GM20431 (cell line): Measurements from ENCODE around the gene TSPAN15.

Experiments used
- in situ Hi-C: fragments of 300-500 bp; cut with MseI, MboI; formaldehyde crosslinking; loops from one replicate; pipeline ENCODE4 v1.15.0; 2020; ENCODE audit warnings: low sequenced_read_pairs; ENCODE audit not compliant: unreplicated experiment

The TSPAN15 gene

DNA sequence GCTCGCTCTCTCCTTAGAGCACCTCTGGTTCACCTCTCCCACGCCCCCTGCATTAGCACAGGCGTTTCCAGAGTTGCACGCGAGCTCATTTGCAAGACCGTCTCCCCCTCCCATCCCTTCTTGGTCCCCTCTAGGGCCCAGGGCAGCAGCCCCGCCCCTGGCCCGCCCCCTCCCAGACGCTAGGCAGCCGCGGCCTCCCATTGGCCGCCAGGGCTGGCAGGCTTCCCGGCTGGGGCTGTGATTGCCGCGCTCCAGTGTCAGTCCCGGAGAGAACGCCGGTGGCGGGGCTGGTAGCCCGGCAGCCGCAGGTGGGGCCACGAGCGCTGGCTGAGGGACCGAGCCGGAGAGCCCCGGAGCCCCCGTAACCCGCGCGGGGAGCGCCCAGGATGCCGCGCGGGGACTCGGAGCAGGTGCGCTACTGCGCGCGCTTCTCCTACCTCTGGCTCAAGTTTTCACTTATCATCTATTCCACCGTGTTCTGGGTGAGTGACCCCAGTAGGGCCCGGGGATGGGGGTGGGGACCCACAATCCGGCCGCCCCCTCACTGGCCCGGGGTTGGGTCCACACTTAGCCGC is at the start of gene TSPAN15:
Gene TSPAN15 (plus strand): TSS at position 257 of the 575 bp plus-strand sequence. CDS start 130 bp downstream, at position 387.
- in situ Hi-C loops: no loop called here

DNA sequence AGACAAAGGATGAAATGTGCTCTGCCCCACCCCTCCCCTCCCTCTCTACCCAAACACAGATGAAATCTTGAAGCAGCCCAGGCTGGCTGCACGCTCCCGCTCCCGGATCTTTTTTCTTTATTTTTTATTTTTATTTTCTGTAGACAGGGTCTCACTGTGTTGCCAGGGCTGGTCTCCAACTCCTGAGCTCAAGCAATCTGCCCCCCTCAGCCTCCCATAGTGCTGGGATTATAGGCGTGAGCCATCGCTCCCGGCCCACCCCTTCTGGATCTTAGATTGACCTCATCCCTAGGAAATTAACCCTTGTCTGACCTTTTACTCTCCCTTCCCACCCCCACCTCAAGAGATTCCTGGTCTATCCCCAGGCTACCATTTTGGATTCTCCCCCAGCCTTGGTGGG is 48.9 kb upstream of the TSPAN15 start:
- in situ Hi-C loops: no loop called here

DNA sequence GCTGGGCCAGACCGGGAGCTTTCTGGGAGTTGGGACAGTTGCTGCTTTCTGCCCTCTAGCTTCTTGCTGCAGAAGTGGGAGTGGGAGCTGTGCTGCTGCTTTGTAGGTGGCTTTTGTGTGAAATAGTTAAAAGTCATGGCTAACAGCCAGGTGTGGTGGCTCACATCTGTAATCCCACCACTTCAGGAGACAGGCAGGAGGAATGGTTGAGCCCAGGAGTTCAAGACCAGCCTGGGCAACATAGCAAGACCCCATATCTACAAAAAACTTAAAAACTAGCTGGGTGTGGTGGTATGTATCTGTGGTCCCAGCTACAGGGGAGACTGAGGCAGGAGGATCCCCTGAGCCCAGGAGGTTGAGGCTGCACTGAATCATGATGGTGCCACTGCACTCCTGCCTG is 48.2 kb upstream of the TSPAN15 start:
- in situ Hi-C loops: no loop called here

DNA sequence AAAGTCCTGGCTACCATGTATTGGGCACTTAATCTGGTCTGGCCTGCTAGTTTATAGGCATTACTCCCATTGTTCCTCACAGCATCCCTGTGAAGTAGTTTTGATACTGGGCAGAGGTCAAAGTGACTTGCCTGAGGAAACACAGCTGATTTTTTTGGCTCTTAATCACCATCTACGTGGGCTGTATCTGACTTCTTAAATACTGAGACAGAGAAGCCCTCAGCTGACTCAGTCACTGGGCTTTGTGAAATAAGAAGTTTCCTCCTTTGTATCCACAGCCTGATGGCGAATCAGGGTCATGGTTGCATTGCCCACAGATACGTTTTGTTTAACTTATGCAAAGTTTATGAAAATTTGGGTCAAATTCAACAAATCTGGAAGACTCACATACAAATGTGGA is 47.7 kb upstream of the TSPAN15 start:
- in situ Hi-C loops: no loop called here

DNA sequence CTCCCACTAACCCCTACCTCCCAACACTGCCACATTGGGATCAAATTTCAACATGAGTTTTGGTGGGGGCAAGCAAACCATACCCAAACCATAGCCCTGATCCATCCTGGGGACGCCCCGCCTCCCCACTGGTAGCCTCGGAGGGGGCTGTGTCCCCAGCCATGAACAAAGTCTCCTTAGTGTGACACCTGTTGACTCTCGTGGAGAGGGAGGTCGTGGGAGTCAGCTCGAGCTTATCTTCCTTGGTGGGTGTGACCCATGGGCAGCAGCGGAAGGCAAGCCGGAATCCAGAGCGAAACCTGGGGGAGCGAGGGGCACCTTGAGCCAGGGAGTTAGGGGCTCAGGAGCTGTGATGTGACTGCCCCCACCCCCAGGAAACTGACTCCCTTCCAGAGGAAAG is 46.5 kb upstream of the TSPAN15 start:
- in situ Hi-C loops: no loop called here

DNA sequence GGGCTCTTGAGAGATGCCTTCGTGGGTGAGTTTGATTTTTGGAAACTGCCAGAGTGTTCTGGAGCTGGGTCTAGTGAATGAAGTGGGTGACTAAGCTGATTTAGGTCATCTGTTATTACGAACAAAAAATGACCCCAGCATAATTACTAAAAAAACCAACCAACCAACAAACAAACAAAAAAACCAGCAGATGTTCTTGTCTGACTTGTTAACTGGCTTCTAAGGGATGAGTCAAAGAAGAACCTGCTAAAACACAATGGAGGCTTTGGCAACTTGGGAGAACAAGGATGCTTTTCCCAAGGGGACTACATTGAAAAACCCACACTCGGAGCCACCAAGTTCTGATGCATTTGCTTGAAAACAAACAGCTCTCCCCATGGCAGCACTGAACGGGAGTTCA is 46.0 kb upstream of the TSPAN15 start:
- in situ Hi-C loops: no loop called here

DNA sequence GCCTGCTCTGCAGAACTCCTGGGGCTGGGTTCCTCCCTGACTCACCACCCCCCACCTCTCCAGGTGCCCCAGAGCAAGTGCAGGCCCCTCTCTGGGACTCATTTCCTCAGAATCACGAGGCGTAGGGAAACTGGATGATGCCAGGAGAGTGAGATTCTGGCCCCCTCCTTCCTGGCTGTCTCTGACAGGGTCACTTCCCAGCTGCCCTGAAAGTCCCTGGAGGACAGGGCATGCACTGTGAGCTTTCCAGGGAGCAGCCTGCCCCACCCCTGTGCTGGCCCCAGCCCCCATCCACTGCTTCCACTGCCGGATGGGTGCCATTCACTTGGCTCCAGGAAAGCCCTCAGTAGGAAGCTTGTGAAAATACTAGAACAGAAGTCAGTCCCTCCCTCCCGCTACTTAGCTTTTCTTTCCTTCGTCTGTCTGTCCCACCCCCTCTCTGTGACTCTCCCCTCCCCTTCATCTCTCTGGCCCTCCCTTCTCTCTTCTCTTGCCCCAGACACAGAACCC is 44.9 kb upstream of the TSPAN15 start:
- in situ Hi-C loops: no loop called here

DNA sequence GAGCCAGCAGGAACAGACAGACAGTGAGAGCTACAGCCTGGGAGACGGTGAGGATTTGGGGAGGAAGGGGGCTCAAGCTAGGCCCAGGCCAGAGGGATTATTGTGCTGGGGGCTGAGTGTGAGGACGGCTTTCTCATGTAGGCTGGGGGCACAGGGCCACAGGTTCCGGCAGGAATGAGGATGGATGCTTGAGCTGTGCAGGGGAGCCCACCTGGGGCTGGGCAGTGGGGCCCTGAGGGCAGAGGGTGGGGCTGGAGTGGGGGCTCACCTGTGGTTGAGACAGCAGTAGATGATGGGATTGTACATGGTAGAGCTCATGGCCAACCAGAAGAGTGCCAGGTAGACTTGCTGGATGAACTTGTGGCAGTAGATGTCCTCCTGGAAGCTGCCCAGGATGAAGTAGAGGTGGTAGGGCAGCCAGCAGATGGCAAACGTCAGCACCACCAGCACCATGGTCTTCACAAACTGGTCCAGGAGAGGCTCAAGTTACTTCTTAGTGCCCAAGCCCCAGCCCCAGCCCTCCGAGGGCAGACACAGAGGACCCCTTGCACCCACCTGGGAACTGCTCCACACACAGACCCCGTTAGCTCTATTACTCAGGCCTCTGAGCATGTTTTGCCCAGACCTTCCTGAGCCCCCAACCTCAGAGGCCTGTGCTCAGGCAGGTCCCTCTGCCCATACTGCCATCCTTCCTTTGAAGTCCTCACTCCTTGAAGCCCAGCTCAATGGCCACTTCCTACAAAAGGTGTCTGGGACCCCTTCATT is 44.3 kb upstream of the TSPAN15 start:
- in situ Hi-C loops: no loop called here

DNA sequence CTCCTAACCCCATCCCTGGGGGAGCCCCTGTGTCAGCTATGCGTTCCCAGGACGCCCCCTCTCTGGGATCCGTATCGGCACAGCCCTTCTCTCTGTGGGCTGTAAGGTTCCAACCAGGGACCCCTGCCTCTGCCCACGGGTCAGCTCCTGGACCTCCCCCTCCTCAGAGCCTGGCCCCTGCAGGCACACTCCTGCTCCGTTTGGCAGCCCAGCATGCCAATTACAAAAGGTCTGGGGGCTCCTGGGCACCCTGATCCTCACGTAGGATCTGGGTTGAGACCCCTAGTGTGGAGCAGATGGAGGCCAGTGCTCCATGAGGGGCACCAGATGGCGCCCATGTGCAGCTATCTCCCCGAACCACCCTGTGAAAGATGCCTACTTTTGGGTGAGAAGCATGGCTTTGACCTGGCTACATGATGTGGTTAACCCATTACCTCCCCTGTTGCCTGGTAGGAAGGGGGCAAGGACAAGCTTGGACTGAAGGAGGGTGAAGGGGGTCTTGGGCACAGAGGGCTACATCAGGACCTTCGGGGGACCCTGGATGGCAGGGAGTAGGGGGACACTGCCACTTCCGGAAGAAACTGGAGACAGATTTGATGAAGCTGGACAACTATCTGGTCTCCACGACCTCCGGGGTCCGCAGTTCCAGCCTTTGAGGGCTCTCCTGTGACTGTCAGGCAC is 43.5 kb upstream of the TSPAN15 start:
- in situ Hi-C loops: no loop called here

DNA sequence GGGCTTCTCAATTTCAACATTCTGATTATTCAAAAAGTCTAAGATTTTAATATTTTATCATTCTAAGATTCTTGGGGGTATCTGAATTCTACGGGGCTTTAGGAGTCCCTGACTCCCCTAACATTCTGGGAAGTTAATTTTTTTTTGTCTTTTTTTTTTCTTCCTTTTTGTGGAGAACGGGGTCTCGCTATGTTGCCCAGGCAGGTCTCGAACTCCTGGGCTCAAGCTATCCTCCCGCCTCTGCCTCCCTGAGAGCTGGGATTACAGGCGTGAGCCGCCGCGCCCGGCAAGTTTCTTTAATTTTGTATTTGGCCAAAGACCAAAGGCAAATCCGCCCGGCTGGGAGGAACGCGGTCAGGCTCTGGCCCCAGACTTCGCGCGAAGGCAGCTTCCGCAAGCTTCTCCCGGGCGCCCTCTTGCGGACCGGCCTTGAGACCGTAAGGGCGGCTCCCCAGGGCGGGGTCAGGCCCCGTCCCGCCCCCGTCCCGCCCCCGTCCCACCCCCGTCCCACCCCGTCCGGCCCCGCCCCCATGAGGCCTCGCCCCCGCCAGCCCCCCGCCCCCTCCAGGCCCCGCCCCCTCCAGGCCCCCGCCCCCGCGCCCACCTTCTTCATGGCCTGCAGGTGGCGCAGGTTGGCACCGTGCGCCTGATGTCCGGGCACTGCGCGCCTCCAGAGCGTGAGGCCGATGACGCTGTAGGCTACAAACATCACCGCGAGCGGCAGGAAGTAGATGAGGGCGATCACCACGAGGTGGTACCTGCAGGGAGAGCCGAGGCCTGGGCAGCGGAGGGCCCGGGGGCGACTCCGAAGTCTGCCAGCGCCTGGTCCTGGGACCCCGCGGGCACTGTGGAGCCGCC is 42.7 kb upstream of the TSPAN15 start:
- in situ Hi-C loops: no loop called here

DNA sequence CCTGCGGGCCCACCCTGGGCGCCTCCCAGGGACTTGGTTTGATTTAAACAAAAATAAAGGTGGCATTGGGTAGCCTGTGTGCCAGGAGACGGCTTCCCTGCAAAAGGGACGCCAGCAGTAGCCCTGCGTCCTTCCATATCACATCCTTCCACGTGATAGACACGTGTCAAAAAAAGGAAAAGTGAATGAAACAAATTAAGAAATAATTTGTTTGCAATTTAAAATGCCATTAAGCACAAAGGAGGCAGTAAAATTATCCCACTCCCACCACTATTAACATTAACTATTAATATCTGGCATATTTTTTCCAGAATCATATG is 42.1 kb upstream of the TSPAN15 start:
- in situ Hi-C loops: no loop called here

DNA sequence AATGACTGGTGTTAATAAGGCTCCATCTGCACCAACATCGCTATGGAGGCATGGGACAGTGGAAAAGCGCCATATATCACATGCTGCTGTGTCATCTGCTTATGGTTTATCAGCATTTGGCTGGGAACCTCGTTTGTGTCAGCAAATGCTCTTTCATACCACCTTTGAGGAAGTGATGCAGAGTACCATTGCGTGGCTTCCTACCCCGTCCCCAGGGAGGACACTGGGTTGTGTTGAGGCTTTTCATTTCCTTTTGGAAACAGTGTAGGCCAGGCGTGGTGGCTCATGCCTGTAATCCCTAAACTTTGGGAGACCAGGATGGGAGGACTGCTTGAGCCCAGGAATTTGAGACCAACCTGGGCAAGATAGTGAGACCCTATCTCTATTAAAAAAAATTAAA is 41.3 kb upstream of the TSPAN15 start:
- in situ Hi-C loops: no loop called here

DNA sequence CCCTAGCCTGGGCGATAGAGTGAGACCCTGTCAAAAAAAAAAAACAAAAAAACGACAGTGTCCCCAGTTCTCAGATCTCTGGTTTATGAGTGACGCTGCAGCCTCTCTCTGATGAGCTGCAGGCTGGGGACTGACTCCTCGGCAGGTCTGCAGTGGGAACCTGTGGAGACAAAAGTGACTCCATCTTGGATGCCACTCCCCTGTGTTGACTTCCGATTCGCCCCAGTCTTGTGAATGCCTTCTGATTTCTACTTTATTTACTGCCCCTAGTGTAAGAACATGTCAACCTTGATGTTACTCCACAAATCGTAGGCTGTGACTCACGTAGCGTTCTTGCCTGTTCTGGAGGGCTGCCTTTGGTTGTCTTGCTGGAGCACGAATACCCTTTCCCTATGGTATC is 40.8 kb upstream of the TSPAN15 start:
- in situ Hi-C loops: no loop called here

DNA sequence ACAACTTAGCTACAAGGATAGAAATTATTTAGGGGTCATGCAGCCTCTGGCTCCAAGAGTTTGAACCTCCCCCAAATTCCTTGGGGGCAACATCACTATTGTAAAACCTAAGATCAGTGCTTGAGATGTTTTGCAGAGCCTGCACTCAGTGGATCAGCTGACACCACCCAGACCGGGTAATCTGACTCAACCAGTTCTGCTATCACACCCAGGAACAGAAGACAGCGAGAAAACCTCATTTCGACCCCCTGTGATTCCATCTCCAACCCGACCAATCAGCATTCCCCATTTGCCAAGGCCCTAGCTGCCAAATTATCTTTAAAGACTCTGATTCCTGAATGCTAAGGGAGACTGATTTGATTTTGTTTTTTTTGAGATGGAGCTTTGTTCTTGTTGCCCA is 39.8 kb upstream of the TSPAN15 start:
- in situ Hi-C loops: no loop called here

DNA sequence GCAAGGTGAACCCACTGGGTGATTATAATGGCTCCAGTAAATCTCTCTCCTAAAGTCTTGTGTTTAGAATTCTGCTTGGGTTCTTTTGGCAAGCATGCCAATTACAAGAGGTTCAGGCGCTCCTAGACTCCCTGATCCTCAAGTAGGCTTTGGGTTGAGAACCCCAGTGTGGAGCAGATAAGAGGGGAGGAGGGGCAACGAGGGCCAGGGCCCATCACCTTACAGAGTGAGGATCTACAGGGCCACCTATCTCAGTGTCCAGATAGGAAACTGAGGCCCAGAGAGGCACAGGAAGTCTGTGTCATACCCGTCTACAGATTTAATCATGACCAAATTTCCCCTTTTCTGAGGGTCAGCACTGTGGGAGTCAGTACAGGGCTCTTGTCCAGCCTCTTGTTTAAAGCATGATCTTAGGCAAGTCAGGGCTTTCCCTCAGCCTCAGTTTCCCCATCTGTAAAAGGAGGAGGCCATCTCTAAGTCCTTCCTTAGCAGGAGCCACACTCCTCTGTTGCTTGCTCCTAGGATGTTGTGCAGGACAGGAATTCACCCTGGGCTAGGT is 39.0 kb upstream of the TSPAN15 start:
- in situ Hi-C loops: no loop called here

DNA sequence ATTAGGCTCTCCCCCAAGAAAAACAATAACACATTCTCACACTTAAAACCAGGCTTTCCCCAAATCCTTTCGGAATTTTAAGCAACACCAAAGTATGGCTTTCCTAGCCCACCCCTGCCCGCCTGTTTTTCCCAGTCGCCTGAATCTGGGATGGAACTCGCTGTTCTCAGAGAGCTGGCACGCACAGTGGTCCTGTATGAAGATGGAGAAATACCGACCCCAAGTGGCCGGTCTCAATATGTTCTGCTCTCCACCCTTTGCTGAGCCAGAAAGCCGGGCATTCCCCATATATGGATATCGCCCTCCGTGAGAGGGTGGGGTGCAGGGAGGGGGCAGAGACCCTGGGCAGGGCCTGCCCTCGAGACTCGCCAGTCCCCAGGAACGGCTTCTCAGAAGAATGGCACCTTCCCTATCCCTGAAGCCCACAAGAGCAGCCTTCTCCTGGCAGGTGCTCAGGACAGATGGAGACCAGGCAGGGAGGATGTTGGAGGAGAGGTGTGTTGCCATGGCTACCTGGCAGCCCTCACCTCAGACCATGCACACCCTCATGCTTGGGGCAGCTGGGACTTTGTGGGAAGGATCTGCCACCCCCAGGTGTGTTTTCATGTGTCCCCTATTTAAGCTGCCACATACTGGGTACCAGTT is 37.9 kb upstream of the TSPAN15 start:
- in situ Hi-C loops: no loop called here

DNA sequence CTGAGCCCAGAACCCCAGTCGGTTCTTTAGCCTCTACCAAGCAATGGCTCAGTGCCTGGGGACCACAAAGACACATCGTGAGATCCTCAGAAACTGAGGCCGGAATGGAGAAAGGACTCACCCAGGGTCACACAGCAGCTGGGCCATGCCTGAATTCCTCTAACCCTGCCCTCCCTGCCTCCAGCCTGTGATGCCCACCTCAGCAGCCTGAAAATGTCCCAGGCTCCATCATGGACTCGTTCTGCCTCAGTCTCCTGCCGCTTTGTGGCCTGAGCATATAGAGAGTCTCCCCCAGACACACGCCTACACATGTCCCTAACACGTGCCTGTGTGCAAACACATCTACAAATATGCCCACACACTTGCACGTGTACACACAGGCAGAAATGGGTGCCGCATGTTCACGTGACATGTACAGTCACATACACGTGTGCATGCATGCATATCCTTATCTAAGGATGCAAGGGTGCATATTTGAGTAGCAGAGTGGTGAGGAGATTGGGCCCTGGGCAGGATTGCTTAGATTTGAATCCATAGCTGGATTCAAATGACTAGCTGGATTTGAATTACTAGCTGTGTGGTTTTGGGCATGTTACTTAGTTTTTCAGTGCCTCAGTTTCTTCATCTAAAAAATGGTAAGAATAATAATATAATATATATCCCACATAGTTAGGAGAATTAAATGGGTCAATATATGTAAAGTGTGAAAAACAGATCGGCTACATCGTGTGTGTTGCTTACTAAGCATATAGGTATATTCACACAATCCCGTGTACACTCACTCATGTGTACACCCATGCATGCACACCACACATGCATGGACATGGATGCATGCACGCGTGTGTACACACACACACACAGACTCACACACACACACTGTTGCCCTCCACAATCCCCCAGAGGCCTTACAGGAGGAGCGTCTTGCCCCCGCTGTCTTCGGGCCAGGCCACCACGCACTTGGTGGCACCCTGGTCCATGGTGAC is 36.9 kb upstream of the TSPAN15 start:
- in situ Hi-C loops: no loop called here

DNA sequence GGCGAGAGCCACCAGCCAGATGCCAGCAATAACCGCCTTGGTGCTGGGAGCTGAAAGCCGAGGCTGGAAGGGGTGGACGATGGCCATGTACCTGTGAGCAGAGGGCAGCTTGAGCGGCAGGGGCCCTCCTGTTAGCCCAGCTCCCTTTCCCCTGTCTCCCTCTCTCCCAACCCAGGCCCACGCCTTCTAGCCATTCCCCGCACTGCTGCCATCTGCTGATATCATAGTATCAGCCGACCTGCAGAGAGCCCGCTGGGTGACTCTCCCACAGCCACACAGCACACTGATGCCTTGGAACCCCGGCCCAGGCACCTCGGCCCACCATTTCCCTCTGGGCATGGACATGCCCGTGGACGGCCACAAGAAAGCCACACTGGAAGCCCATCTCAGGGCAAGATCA is 36.2 kb upstream of the TSPAN15 start:
- in situ Hi-C loops: no loop called here

DNA sequence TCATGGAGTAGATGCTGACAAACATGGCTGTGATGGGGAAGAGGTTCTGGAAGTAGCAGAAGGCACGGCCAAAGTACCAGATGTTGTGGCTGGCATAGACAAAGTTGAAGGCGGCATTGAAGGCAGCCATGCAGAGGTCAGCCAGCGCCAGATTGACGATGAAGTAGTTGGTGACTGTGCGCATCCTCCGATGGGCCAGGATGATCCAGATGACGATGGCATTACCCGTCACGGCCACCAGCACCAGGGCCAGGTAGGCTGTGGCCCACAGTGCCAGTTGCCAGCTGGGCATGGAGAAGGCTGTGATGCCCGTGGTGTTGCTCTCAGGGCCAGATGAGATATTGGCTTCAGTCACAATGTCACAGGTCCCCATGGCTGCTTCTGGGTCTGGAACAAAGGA is 35.3 kb upstream of the TSPAN15 start:
- in situ Hi-C loops: no loop called here
